Activated T-helper 17 cell treated with anti-CD3 and anti-CD28 coated beads, Interleukin-2, amount 50 U/mL, for 72 hours (primary cell): ENCODE results near the gene PIP. TPM values are rescaled to one million over a fixed set of nuclear protein-coding genes. Genes with fewer than 3 reads are reported as not detected.
"Not testable (repeated sequence)": the region's sequence is repeated elsewhere in the genome, so short reads cannot be mapped to it uniquely, and the experiment has no call there.

Experiments
- ATAC-seq: fragments of 150-1000 bp; cut with Tn5 transposase; replicated peaks from 2 replicates; pipeline ENCODE4 v1.10.0; 2021; ENCODE audit warnings: mild to moderate bottlenecking, moderate library complexity
- H3K27ac Mint-ChIP-seq: one replicate; pipeline ENCODE4 v1.8.0; 2022; ENCODE audit warnings: mixed read lengths
- H3K27me3 Mint-ChIP-seq: one replicate; pipeline ENCODE4 v1.8.0; 2022; ENCODE audit warnings: mixed read lengths
- H3K36me3 Mint-ChIP-seq: one replicate; pipeline ENCODE4 v1.8.0; 2022; ENCODE audit warnings: low read depth, mild to moderate bottlenecking, mixed read lengths
- H3K4me1 Mint-ChIP-seq: one replicate; pipeline ENCODE4 v1.8.0; 2022; ENCODE audit warnings: mixed read lengths
- H3K4me3 Mint-ChIP-seq: one replicate; pipeline ENCODE4 v1.8.0; 2022; ENCODE audit warnings: mild to moderate bottlenecking, mixed read lengths
- H3K9me3 Mint-ChIP-seq: one replicate; pipeline ENCODE4 v1.8.0; 2022; ENCODE audit warnings: mixed read lengths
- total RNA-seq, 2 donors: library from RNA; stranded (reverse); gene quantifications; one replicate each; pipeline ENCODE4 v1.2.3, GENCODE V29; 2022

Gene PIP, protein sequence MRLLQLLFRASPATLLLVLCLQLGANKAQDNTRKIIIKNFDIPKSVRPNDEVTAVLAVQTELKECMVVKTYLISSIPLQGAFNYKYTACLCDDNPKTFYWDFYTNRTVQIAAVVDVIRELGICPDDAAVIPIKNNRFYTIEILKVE
- total RNA-seq = not detected

DNA sequence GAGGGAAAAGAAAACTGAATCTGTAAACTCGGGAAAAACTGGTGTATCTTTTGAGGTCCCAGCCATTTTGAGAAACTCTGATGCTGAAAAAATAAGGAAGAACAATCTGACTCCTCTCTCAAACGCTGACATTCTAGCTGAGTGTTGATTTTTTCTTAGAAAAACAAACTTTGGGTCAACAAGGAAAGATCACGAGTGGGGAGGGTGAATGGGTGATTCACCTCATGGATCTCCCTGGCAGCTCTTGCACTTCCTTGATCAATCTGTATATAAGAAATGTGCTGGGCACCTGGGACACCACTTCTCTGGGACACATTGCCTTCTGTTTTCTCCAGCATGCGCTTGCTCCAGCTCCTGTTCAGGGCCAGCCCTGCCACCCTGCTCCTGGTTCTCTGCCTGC, at the start of gene PIP:
TSS of gene PIP (plus strand) at position 297 of the 400 bp plus-strand sequence. CDS start at position 337, 40 bp downstream.
- Mint-ChIP-seq H3K27ac (no peak within 1 kb of the TSS), H3K4me1 (no peaks in the 10 kb centered on the region), H3K36me3 (no peaks in the 10 kb centered on the region), H3K4me3 (no peak within 1 kb of the TSS), H3K9me3 (no peaks in the 10 kb centered on the region), H3K27me3 (peaks cover 53% of the 10 kb centered on the region)
- ATAC-seq = no peak

DNA sequence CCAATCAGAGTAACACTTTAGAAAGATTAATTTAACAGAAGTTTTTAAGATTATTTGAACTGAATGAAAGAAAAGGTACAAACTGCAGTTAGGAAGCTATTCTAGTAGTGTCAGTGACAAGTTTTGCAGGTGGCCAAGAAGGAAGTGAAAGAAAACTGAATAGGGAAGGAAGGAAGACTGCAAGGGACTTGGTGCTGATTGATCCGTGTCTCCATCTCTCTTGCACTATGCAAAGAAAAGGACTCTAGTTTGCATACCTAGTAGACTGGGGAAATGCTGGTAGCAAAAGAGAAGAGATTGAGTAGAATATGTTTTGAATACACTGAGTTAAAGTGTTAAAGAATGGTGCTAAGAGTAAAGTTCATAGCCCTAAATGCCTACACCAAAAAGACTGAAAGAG, 46.8 kb upstream of the PIP start:
- Mint-ChIP-seq H3K27ac (no peak overlapping the region), H3K27me3 (peaks cover 39% of the 10 kb centered on the region), H3K4me1 (no peaks in the 10 kb centered on the region), H3K4me3 (no peak overlapping the region), H3K9me3 (peaks cover 14% of the 10 kb centered on the region), H3K36me3 (no peaks in the 10 kb centered on the region)
- no peak for ATAC-seq

DNA sequence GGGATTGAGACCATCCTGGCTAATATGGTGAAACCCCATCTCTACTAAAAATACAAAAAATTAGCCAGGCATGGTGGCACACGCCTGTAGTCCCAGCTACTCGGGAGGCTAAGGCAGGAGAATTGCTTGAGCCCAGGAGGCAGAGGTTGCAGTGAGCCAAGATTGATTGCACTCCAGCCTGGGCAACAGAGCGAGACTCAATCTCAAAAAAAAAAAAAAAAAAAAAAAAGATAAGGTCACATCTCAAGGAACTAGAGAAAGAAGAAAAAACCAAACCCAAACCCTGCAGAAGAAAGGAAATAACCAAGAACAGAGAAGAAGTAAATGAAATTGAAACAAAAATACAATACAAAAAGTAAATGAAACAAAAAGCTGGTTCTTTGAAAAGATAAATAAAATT, 46.3 kb upstream of the PIP start:
- ATAC-seq, H3K4me1 Mint-ChIP-seq, H3K27ac Mint-ChIP-seq, H3K4me3 Mint-ChIP-seq, H3K36me3 Mint-ChIP-seq: not testable (repeated sequence)
- peaks cover 39% of the 10 kb centered on the region for H3K27me3 Mint-ChIP-seq
- peaks cover 13% of the 10 kb centered on the region for H3K9me3 Mint-ChIP-seq

DNA sequence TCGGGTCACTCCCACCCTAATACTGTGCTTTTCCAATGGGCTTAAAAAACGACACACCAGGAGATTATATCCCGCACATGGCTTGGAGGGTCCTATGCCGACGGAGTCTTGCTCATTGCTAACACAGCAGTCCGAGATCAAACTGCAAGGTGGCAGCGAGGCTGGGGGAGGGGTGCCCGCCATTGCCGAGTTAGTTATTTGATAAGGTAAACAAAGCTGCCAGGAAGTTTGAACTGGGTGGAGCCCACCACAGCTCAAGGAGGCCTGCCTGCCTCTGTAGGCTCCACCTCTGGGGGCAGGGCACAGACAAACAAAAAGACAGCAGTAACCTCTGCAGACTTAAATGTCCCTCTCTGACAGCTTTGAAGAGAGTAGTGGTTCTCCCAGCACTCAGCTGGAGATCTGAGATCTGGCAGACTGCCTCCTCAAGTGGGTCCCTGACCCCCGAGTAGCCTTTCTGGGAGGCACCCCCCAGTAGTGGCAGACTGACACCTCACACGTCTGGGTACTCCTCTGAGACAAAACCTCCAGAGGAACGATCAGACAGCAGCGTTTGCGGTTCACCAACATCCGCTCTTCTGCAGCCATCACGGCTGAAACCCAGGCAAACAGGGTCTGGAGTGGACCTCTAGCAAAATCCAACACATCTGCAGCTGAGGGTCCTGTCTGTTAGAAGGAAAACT, 43.2 kb upstream of the PIP start:
- peaks cover 25% of the 10 kb centered on the region for H3K27me3 Mint-ChIP-seq
- H3K9me3 Mint-ChIP-seq, ATAC-seq: not testable (repeated sequence)

DNA sequence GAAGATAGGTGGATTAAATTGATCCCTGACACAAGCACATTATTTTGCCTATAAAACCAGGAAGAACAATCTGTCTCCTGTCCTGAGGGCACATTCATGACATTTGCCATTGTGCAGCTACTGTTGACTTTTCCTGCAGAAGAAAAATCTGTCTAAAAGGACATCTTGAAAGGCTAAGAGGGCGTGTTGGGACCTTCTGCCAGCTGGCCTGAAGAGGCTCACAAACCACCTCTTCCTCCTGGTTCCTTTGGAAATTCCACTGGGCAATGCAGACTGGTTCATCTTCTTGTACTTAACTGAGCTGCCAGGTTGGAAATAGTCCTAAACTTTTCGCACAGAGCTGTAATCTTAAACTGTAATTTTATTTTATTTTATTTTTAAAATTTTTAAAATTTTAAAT, 35.7 kb upstream of the PIP start:
- ATAC-seq = no peak
- Mint-ChIP-seq H3K36me3 (no peaks in the 10 kb centered on the region), H3K9me3 (peaks cover 8% of the 10 kb centered on the region), H3K4me3 (no peak overlapping the region), H3K27ac (no peak overlapping the region), H3K4me1 (no peaks in the 10 kb centered on the region), H3K27me3 (no peaks in the 10 kb centered on the region)

More for the DNA sequence above, 43.2 kb upstream of the PIP start:
- not testable (repeated sequence) for H3K4me1 Mint-ChIP-seq, H3K27ac Mint-ChIP-seq, H3K36me3 Mint-ChIP-seq, H3K4me3 Mint-ChIP-seq

DNA sequence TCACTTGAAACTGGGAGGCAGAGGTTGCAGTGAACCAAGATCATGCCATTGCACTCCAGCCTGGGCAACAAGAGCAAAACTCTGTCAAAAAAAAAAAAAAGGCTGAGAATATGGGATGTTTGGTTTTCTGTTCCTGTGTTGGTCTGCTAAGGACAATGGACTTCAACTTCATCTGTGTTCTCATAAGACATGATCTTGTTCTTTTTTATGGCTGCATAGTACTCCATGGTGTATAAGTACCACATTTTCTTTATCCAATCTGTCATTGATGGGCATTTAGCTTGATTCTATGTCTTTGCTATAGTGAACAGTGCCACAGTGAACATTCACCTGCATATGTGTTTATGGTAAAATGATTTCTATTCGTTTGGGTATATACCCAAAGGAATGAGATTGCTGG, 32.3 kb upstream of the PIP start:
- not testable (repeated sequence) for ATAC-seq, H3K36me3 Mint-ChIP-seq, H3K4me1 Mint-ChIP-seq, H3K27ac Mint-ChIP-seq, H3K27me3 Mint-ChIP-seq, H3K9me3 Mint-ChIP-seq, H3K4me3 Mint-ChIP-seq

DNA sequence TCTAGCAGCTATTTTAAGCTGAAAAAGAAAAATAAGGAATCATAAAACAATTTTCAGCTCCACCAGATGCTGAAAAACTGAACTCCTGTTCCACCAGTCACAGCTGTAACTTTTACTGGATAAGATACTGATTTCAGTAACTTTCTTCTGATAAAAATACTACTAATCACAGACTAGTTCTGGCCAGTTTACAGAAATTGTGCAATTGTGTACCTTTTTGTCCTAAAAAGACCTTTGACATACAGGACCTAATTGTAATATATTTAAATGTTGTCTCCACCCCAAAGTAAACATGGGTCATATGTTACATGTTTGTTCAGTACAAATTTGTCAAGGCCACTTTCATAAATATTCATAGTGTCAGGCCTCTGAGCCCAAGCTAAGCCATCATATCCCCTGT, 27.1 kb upstream of the PIP start:
- H3K4me1 Mint-ChIP-seq = no peaks in the 10 kb centered on the region
- peaks cover 2% of the 10 kb centered on the region for H3K9me3 Mint-ChIP-seq
- no peaks in the 10 kb centered on the region for H3K27me3 Mint-ChIP-seq
- H3K4me3 Mint-ChIP-seq = no peak overlapping the region
- no peak overlapping the region for H3K27ac Mint-ChIP-seq
- ATAC-seq = no peak
- no peaks in the 10 kb centered on the region for H3K36me3 Mint-ChIP-seq

DNA sequence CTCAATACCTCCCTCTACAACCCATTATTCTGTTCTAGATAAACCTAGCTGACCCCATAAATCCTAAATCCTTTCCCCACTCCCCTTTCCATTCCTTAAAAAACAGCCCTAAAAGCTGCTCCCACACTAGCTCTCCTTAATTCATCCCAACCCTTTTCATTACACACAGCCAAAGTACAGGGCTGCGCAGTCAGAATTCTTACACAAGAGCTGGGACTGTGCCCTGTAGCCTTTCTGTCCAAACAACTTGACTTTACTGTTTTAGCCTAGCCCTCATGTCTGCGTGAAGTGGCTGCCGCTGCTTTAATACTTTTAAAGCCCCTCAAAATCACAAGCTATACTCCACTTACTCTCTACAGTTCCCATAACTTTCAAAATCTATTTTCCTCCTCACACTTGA, 23.9 kb upstream of the PIP start:
- H3K36me3 Mint-ChIP-seq, H3K9me3 Mint-ChIP-seq, H3K27ac Mint-ChIP-seq, H3K4me3 Mint-ChIP-seq, H3K27me3 Mint-ChIP-seq, H3K4me1 Mint-ChIP-seq, ATAC-seq: not testable (repeated sequence)

DNA sequence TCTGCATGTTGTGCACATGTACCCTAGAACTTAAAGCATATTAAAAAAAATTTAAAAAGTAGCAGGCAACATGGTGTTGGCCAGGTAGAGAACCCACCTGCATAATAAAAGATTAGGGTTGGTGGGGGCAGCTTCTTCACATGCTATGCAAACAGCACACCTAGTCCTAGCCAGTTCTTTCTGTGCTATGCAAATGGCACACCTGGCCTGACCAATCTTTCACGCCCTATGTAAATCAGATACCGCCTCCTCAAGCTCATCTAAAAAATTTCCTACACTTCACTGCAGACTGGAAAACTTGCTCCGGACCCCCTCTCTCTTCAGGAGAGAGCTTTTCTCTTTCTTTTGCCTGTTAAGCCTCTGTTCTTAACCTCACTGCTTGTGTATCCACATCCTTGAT, 14.5 kb upstream of the PIP start:
- H3K27ac Mint-ChIP-seq = no peak overlapping the region
- H3K36me3 Mint-ChIP-seq = no peaks in the 10 kb centered on the region
- H3K4me1 Mint-ChIP-seq = no peaks in the 10 kb centered on the region
- no peak for ATAC-seq
- H3K4me3 Mint-ChIP-seq = no peak overlapping the region
- peaks cover 10% of the 10 kb centered on the region for H3K27me3 Mint-ChIP-seq
- H3K9me3 Mint-ChIP-seq = peaks cover 9% of the 10 kb centered on the region

DNA sequence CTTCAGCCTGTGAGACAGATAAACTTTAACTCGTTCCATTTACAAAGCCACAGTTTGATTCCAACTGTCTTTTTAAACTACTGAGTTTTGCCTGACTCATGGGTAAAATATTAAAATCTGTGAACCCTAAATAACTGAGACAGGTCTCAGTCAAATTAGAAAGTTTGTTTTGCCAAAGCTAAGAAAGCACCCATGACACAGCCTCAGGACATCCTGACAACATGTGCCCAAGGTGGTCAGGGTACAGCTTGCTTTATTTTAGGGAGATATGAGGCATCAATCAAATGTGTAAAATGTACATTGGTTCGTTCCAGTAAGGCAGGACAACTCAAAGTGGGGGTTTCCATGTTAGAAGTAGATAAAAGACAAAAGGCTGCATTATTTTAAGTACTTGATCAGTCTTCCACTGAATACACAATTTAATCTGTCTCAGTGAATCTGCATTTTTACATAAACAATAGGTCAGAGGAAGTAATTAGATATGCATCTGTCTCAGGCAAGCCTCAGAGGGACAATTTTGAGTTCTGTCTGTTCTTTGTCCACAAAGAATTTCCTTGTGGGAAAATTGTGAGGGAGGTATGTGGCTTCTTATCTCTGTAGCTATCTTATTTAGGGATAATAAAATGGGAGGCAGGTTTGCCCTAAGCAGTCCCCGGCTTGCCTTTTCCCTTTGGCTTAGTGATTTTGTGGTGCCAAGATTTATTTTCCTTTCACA, 11.0 kb upstream of the PIP start:
- no peaks in the 10 kb centered on the region for H3K36me3 Mint-ChIP-seq
- H3K27ac Mint-ChIP-seq = no peak overlapping the region
- H3K4me1 Mint-ChIP-seq = no peaks in the 10 kb centered on the region
- H3K4me3 Mint-ChIP-seq = no peak overlapping the region
- H3K27me3 Mint-ChIP-seq = peaks cover 3% of the 10 kb centered on the region
- ATAC-seq = no peak
- peaks cover 8% of the 10 kb centered on the region for H3K9me3 Mint-ChIP-seq

DNA sequence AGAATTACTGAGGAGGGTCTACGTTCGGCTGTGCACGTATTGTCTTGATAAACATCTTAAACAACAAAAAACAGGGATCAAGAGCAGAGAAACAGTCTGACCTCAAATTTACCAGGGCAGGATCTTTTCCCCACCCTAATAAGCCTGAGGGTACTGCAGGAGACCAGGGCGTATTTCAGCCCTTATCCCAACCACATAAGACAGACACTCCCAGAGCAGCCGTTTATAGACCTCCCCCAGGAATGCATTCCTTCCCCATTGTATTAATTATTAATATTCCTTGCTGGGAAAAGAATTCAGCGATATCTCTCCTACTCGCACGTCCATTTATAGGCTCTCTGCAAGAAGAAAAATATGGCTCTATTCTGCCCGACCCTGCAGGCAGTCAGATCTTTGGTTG, 8.6 kb upstream of the PIP start:
- not testable (repeated sequence) for H3K27ac Mint-ChIP-seq, H3K36me3 Mint-ChIP-seq, H3K9me3 Mint-ChIP-seq, H3K4me3 Mint-ChIP-seq, H3K27me3 Mint-ChIP-seq, ATAC-seq, H3K4me1 Mint-ChIP-seq

DNA sequence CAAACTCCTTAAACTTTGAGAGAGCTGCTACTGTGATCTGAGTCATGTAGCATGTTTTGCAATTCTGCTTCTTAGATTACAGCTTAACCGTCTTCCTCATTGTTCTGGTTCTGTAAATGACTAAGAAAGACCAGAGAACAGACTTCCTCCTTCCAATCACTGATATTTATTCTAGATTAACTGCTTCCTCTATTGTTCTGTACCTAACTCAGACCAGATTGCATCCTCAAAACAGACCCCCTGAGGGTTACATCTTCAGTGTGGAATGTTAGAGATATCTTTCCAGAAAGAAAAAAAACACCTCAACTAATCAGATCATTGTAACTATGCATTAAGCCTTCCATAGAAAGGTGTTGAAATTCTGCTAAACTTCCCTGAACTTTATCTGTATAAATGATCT, 5.7 kb upstream of the PIP start:
- Mint-ChIP-seq H3K27ac (no peak overlapping the region), H3K4me3 (no peak overlapping the region), H3K27me3 (peaks cover 19% of the 10 kb centered on the region), H3K9me3 (peaks cover 8% of the 10 kb centered on the region), H3K4me1 (no peaks in the 10 kb centered on the region), H3K36me3 (no peaks in the 10 kb centered on the region)
- ATAC-seq = no peak

DNA sequence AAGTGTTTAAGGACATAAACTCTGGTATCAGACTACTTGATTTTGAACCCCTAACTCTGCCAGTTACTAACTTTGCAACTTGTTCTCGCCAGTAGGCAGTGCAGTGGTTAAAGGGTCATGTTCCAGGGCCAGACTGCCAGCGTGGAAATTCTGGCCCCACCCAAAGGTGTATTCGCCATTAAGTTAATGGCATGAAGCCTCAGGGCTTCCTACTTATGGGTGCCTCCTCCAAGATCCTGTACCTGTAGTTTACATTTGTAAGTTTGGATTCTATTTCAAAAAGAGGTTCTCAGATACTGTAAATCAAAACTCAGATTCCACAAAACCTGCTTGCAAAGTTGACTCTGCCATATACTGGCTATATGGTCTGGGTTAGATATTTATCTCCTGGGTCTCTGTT, 2.8 kb upstream of the PIP start:
- ATAC-seq = no peak
- Mint-ChIP-seq H3K27me3 (peaks cover 38% of the 10 kb centered on the region), H3K4me3 (no peak overlapping the region), H3K27ac (no peak overlapping the region), H3K9me3 (peaks cover 5% of the 10 kb centered on the region), H3K36me3 (no peaks in the 10 kb centered on the region), H3K4me1 (no peaks in the 10 kb centered on the region)

DNA sequence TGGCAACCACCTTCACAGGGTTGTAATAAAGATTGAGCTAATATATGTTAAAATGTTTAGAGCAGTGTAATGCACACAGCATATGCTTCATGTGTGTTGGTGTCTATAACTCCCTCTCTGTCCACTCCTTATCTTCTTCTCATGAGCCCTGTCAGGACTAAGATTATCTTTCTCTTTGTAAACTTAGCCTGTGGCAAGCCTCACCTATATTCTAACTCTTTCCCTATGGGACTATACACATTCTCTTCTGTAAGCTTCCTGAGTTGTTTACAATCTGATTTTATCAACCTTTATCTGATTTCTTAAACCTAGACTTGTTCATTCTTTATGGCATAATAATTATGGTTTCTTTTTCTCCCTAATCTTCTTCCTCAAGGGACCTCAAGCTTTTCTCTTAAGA, 2.4 kb upstream of the PIP start:
- H3K4me3 Mint-ChIP-seq = no peak overlapping the region
- peaks cover 38% of the 10 kb centered on the region for H3K27me3 Mint-ChIP-seq
- ATAC-seq = no peak
- H3K36me3 Mint-ChIP-seq = no peaks in the 10 kb centered on the region
- H3K9me3 Mint-ChIP-seq = peaks cover 5% of the 10 kb centered on the region
- no peaks in the 10 kb centered on the region for H3K4me1 Mint-ChIP-seq
- H3K27ac Mint-ChIP-seq = no peak overlapping the region

DNA sequence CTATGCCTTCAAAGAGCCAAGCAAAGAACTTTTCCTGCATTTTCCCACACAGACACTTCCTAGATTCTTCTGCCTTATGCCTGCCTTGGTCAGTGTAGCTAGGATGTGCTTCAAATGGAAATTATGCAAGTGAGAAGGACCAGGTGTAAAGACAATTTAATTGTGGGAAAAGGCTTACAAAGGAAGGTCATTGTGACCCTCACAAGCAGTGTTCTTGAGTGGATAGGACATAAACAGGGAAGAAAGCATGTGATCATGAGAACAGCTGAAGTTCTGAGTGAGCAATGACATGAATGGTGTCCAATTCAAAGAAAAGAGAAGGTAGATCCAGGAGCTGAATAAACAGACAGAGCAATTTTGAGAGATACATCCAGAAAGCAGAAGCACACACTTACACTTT, 1.3 kb upstream of the PIP start:
- Mint-ChIP-seq H3K36me3 (no peaks in the 10 kb centered on the region), H3K27ac (no peak overlapping the region), H3K4me3 (no peak overlapping the region), H3K9me3 (peaks cover 3% of the 10 kb centered on the region), H3K4me1 (no peaks in the 10 kb centered on the region), H3K27me3 (peaks cover 46% of the 10 kb centered on the region)
- no peak for ATAC-seq
